ENCODE measurements around the gene LMBRD1.

Gene LMBRD1

DNA sequence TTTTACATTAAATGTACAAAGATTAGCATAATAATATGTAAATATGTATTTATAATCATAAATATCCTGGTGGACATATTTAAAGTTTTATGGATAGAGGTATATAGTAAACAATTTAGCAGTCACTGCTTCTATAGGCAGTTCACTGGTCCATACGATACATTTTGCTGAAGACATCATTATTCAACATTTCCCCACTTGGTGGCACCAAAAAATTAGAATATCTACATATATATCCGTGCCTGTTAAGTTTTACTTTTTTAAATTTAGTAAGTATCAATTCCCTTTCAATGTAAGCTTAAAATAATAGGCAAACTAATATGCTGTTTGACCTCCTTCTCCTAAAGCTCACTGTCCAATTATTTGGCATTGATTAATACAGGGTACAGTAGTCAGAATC, 64.2 kb downstream of the LMBRD1 start:
- Histone ChIP-seq H3K36me3 (ENCODE audit: low read length) (no peaks in the 10 kb centered on the region), H3K4me2 (ENCODE audit: low read depth, low read length, poor library complexity, severe bottlenecking) (no peak overlapping the region), H3K4me3 (ENCODE audit: insufficient read depth, low read length, poor library complexity, severe bottlenecking) (no peak overlapping the region), H3K9ac (ENCODE audit: low read length) (no peak overlapping the region), H3K9me3 (ENCODE audit: insufficient read depth, low read length) (no peaks in the 10 kb centered on the region), H3K9me2 (replicated peaks; ENCODE audit: insufficient read depth, low read length) (no peaks in the 10 kb centered on the region), H3F3A (ENCODE audit: insufficient read depth) (0 out of 2 replicates have a peak, but pooled peaks cover 3% of the 10 kb centered on the region), H4K20me1 (ENCODE audit: low read depth, low read length) (no peaks in the 10 kb centered on the region), H2AFZ (ENCODE audit: low read depth, low read length, severe bottlenecking) (no peak overlapping the region), H3K27ac (ENCODE audit: low read depth, low read length) (no peak overlapping the region), H3K79me2 (ENCODE audit: insufficient read depth, low read length) (no peaks in the 10 kb centered on the region), H3K27me3 (ENCODE audit: low read length) (no peaks in the 10 kb centered on the region)
- no peak for TF ChIP-seq EZH2phosphoT487 (conservative IDR thresholded peaks at IDR 0.05; ENCODE audit: low read length)
- TF ChIP-seq, protein P1, sequence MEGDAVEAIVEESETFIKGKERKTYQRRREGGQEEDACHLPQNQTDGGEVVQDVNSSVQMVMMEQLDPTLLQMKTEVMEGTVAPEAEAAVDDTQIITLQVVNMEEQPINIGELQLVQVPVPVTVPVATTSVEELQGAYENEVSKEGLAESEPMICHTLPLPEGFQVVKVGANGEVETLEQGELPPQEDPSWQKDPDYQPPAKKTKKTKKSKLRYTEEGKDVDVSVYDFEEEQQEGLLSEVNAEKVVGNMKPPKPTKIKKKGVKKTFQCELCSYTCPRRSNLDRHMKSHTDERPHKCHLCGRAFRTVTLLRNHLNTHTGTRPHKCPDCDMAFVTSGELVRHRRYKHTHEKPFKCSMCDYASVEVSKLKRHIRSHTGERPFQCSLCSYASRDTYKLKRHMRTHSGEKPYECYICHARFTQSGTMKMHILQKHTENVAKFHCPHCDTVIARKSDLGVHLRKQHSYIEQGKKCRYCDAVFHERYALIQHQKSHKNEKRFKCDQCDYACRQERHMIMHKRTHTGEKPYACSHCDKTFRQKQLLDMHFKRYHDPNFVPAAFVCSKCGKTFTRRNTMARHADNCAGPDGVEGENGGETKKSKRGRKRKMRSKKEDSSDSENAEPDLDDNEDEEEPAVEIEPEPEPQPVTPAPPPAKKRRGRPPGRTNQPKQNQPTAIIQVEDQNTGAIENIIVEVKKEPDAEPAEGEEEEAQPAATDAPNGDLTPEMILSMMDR (IDR thresholded peaks at IDR 0.05; ENCODE audit: insufficient read depth, low read length, poor library complexity, severe bottlenecking), result no peak

DNA sequence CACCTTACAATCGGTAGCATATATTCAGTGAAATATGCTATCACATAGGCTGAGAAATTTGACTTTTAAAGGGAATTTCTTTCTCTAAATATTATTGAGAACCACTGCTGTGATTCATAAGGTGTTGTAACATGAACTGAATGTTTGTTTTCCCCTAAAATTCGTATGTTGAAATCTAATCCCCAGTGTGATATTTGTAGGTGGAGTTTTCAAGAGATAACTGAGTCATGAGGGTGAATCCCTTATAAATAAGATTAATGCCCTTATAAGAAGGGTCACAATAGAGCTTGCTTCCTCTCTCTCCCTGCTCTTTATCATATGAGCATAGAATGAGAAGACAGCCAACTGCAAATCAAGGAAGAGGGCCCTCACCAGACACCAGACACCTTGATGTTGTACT, 64.8 kb downstream of the LMBRD1 start:
- no peak for TF ChIP-seq EZH2phosphoT487 (conservative IDR thresholded peaks at IDR 0.05; ENCODE audit: low read length)
- TF ChIP-seq, protein P1 (IDR thresholded peaks at IDR 0.05; ENCODE audit: insufficient read depth, low read length, poor library complexity, severe bottlenecking), result no peak
- no peaks in the 10 kb centered on the region for H3K9me3 ChIP-seq (ENCODE audit: insufficient read depth, low read length)
- no peak overlapping the region for H3K27ac ChIP-seq (ENCODE audit: low read depth, low read length)
- no peaks in the 10 kb centered on the region for H3K36me3 ChIP-seq (ENCODE audit: low read length)
- no peaks in the 10 kb centered on the region for H4K20me1 ChIP-seq (ENCODE audit: low read depth, low read length)
- no peaks in the 10 kb centered on the region for H3K9me2 ChIP-seq (replicated peaks; ENCODE audit: insufficient read depth, low read length)
- no peak overlapping the region for H3K9ac ChIP-seq (ENCODE audit: low read length)
- no peaks in the 10 kb centered on the region for H3K79me2 ChIP-seq (ENCODE audit: insufficient read depth, low read length)
- no peak overlapping the region for H2AFZ ChIP-seq (ENCODE audit: low read depth, low read length, severe bottlenecking)
- H3K27me3 ChIP-seq (ENCODE audit: low read length), result no peaks in the 10 kb centered on the region
- H3K4me3 ChIP-seq (ENCODE audit: insufficient read depth, low read length, poor library complexity, severe bottlenecking), result no peak overlapping the region
- H3K4me2 ChIP-seq (ENCODE audit: low read depth, low read length, poor library complexity, severe bottlenecking), result no peak overlapping the region
- H3F3A ChIP-seq (ENCODE audit: insufficient read depth), result 0 out of 2 replicates have a peak, but pooled peaks cover 3% of the 10 kb centered on the region

DNA sequence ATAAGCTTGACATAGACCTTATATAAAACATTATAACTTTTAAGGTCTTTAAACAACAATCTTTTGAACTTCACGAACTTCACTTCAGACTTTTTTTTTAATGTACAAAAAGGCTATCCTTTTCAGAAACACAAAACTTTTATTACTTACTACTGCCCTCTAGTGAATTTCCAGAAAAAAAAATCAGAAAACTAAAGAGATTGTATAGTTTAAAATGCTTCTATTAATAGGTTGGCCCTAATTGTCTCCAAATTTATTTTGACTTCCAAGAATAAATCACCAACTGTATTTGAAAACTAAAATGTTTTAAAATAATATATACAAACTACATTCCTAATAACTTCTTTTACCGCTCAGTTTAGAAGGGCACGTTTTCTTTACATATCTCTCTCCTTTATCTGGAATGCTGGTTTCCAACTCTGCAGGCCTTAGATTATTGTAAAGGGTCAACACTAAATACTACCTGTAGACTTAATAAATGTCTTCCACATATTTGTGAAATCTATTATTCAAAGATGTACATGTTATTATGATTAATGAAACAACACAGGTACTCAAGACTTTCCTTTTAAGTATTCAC, 66.8 kb downstream of the LMBRD1 start:
- H3K4me3 ChIP-seq (ENCODE audit: insufficient read depth, low read length, poor library complexity, severe bottlenecking), result no peak overlapping the region
- no peak for TF ChIP-seq EZH2phosphoT487 (conservative IDR thresholded peaks at IDR 0.05; ENCODE audit: low read length)
- TF ChIP-seq, protein P1 (IDR thresholded peaks at IDR 0.05; ENCODE audit: insufficient read depth, low read length, poor library complexity, severe bottlenecking), result peak; percentile 43
- H3K27me3 ChIP-seq (ENCODE audit: low read length), result no peaks in the 10 kb centered on the region
- no peaks in the 10 kb centered on the region for H4K20me1 ChIP-seq (ENCODE audit: low read depth, low read length)
- no peaks in the 10 kb centered on the region for H3K9me3 ChIP-seq (ENCODE audit: insufficient read depth, low read length)
- H3K79me2 ChIP-seq (ENCODE audit: insufficient read depth, low read length), result no peaks in the 10 kb centered on the region
- H3K9ac ChIP-seq (ENCODE audit: low read length), result no peak overlapping the region
- no peak overlapping the region for H3K27ac ChIP-seq (ENCODE audit: low read depth, low read length)
- H3K9me2 ChIP-seq (replicated peaks; ENCODE audit: insufficient read depth, low read length), result no peaks in the 10 kb centered on the region
- H2AFZ ChIP-seq (ENCODE audit: low read depth, low read length, severe bottlenecking), result no peak overlapping the region
- H3K4me2 ChIP-seq (ENCODE audit: low read depth, low read length, poor library complexity, severe bottlenecking), result no peak overlapping the region
- H3F3A ChIP-seq (ENCODE audit: insufficient read depth), result 0 out of 2 replicates have a peak, but pooled peaks cover 3% of the 10 kb centered on the region
- H3K36me3 ChIP-seq (ENCODE audit: low read length), result no peaks in the 10 kb centered on the region

Data from SU-DHL-6 (cell line).